ENCODE measurements around the gene HCST. TPM values are rescaled to one million over a fixed set of nuclear protein-coding genes. Genes with fewer than 3 reads are reported as not detected.

HCST gene
- total and polyA plus RNA-seq, 4 donors: 2.0 to 13.3 (median 3.8) TPM

- no peak for TF ChIP-seq ATF3 (IDR thresholded peaks at IDR 0.05)
- no peak for TF ChIP-seq RXRA (IDR thresholded peaks at IDR 0.05)
Measured at GRCh38 chr19:35911790-35912189, 9.5 kb downstream of the HCST start (continued).

- Histone ChIP-seq H3K9ac (ENCODE audit: low read depth in 1 of 2, low read length in 2 of 2) (no peak overlapping the region), H3K27ac (ENCODE audit: low read depth in 1 of 2, low read length in 2 of 2) (no peak overlapping the region), H3K36me3 (ENCODE audit: control insufficient read depth in 4 of 4, insufficient read depth in 3 of 4, low read depth in 1 of 4, low read length in 3 of 4) (no peaks in the 10 kb centered on the region), H3K27me3 (ENCODE audit: control insufficient read depth in 4 of 4, insufficient read depth in 4 of 4, low read length in 3 of 4) (no peaks in the 10 kb centered on the region), H3K4me1 (ENCODE audit: control insufficient read depth in 4 of 4, insufficient read depth in 4 of 4, low read length in 3 of 4) (no peaks in the 10 kb centered on the region), H3K9me3 (ENCODE audit: control insufficient read depth in 4 of 4, low read length in 3 of 4) (no peaks in the 10 kb centered on the region), H3K4me3 (ENCODE audit: low read depth in 1 of 3, low read length in 3 of 3) (no peak overlapping the region)
- TF ChIP-seq RAD21 (IDR thresholded peaks at IDR 0.05) (no peak), NR2F2 (IDR thresholded peaks at IDR 0.05) (no peak), FOXA1 (IDR thresholded peaks at IDR 0.05) (no peak), REST (IDR thresholded peaks at IDR 0.05) (no peak), RXRA (IDR thresholded peaks at IDR 0.05) (no peak), MAX (IDR thresholded peaks at IDR 0.05) (no peak), ZBTB33 (IDR thresholded peaks at IDR 0.05) (no peak), FOXA2 (IDR thresholded peaks at IDR 0.05) (no peak), YY1 (IDR thresholded peaks at IDR 0.05) (no peak), EGR1 (IDR thresholded peaks at IDR 0.05; ENCODE audit: low read depth in 2 of 2) (no peak), SP1 (IDR thresholded peaks at IDR 0.05) (no peak)
- WGBS: 74% methylated on average over 7 of the region's 7 CpGs
- no peak for DNase-seq (ENCODE audit: low spot score)
Measured at GRCh38 chr19:35913589-35913988, 11.3 kb downstream of the HCST start.

GRCh38 chr19:35915443-35915842 lies 13.1 kb downstream of the HCST start:
- no peak overlapping the region for H3K4me3 ChIP-seq (ENCODE audit: low read depth in 1 of 3, low read length in 3 of 3)
- no peak overlapping the region for H3K9ac ChIP-seq (ENCODE audit: low read depth in 1 of 2, low read length in 2 of 2)
- H3K36me3 ChIP-seq (ENCODE audit: control insufficient read depth in 4 of 4, insufficient read depth in 3 of 4, low read depth in 1 of 4, low read length in 3 of 4): no peaks in the 10 kb centered on the region
- 56% methylated on average over 3 of the region's 3 CpGs for WGBS
- no peaks in the 10 kb centered on the region for H3K9me3 ChIP-seq (ENCODE audit: control insufficient read depth in 4 of 4, low read length in 3 of 4)
- no peaks in the 10 kb centered on the region for H3K27me3 ChIP-seq (ENCODE audit: control insufficient read depth in 4 of 4, insufficient read depth in 4 of 4, low read length in 3 of 4)
- no peaks in the 10 kb centered on the region for H3K4me1 ChIP-seq (ENCODE audit: control insufficient read depth in 4 of 4, insufficient read depth in 4 of 4, low read length in 3 of 4)
- TF ChIP-seq JUND (IDR thresholded peaks at IDR 0.05) (no peak), RAD21 (IDR thresholded peaks at IDR 0.05) (no peak), HNF4A (conservative IDR thresholded peaks at IDR 0.05) (no peak)
- H3K27ac ChIP-seq (ENCODE audit: low read depth in 1 of 2, low read length in 2 of 2): peak overlapping the region in 1 of 2 donors; percentile 12
- no peak for DNase-seq (ENCODE audit: low spot score)
